ENCODE data around the gene ST14.

The ST14 gene

DNA sequence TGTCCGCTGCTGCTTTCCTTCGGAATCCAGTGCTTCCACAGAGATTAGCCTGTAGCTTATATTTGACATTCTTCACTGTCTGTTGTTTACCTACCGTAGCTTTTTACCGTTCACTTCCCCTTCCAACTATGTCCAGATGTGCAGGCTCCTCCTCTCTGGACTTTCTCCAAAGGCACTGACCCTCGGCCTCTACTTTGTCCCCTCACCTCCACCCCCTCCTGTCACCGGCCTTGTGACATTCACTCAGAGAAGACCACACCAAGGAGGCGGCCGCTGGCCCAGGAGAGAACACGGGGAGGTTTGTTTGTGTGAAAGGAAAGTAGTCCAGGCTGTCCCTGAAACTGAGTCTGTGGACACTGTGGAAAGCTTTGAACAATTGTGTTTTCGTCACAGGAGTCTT is 15.4 kb upstream of the ST14 start:
- intact Hi-C loops (cut with DNase I; ENCODE audit: low total_unique reads) = no loop called here
- Histone ChIP-seq H3K4me1 (peaks cover 0 to 4% (median 0%) of the 10 kb centered on the region in 4 donors), H3K36me3 (peaks cover 56 to 79% (median 62%) of the 10 kb centered on the region in 3 donors), H3K9me3 (no peaks in the 10 kb centered on the region), H3K27me3 (no peaks in the 10 kb centered on the region), H3K27ac (no peak overlapping the region), H3K4me3 (no peak overlapping the region)
- TF ChIP-seq, protein P1, sequence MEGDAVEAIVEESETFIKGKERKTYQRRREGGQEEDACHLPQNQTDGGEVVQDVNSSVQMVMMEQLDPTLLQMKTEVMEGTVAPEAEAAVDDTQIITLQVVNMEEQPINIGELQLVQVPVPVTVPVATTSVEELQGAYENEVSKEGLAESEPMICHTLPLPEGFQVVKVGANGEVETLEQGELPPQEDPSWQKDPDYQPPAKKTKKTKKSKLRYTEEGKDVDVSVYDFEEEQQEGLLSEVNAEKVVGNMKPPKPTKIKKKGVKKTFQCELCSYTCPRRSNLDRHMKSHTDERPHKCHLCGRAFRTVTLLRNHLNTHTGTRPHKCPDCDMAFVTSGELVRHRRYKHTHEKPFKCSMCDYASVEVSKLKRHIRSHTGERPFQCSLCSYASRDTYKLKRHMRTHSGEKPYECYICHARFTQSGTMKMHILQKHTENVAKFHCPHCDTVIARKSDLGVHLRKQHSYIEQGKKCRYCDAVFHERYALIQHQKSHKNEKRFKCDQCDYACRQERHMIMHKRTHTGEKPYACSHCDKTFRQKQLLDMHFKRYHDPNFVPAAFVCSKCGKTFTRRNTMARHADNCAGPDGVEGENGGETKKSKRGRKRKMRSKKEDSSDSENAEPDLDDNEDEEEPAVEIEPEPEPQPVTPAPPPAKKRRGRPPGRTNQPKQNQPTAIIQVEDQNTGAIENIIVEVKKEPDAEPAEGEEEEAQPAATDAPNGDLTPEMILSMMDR (IDR thresholded peaks at IDR 0.05) = no peak
- DNase-seq = no peak

DNA sequence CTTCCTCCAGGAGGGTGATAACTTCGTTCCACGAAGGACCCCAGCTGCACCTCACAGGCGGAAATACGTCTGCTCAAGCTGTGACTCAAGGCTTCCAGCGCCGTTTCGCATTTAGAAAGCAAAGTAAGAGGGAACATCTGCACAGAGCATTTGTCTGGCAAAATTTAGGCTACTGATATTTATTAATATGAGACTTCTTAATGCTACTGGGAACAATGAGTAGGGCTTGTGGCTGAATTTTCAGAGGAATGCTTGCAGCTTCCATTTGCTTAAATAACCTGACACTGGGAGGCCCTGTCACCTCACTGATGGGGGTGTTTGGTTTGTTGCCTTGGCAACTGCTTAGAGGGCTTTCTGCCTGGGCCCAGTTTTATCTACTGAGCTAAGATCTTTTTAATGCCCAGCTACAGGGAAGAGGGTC is 14.7 kb upstream of the ST14 start:
- DNase-seq = peak in 1 of 2 donors; percentile 9
- intact Hi-C loops (cut with DNase I; ENCODE audit: low total_unique reads) = no loop called here
- peaks cover 51 to 72% (median 59%) of the 10 kb centered on the region in 3 donors for H3K36me3 ChIP-seq
- TF ChIP-seq, protein P1 (IDR thresholded peaks at IDR 0.05) = no peak
- no peak overlapping the region for H3K27ac ChIP-seq
- no peaks in the 10 kb centered on the region for H3K9me3 ChIP-seq
- no peaks in the 10 kb centered on the region for H3K27me3 ChIP-seq
- no peak overlapping the region for H3K4me3 ChIP-seq
- H3K4me1 ChIP-seq = peaks cover 0 to 4% (median 0%) of the 10 kb centered on the region in 4 donors

DNA sequence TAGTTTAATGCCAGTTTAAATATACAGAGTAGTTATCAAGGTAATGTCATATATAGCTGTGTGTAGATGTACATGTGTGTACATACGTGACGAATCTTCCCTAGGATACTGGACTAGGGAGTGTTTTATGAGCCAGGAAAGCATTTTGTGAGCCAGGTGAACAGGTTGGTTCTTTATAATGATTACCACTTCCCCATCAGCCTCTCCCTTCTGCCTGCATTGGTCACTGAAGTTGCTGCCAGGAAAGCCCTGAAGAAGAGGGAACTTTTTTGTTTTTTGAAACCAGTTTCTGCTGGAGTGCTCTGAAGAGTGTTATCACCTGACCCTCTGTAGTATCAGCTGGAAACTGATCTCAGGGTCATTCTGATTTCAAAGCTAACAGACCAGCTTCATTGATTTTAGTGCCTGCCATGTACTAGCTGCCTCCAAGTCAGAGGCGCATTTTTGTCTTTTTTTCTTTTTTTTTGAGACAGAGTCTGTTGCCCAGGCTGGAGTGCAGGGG is 14.2 kb upstream of the ST14 start:
- no peak overlapping the region for H3K27ac ChIP-seq
- intact Hi-C loops (cut with DNase I; ENCODE audit: low total_unique reads) = no loop called here
- TF ChIP-seq, protein P1 (IDR thresholded peaks at IDR 0.05) = no peak
- DNase-seq = peak in 1 of 2 donors; percentile 9
- peaks cover 46 to 67% (median 54%) of the 10 kb centered on the region in 3 donors for H3K36me3 ChIP-seq
- peaks cover 0 to 4% (median 0%) of the 10 kb centered on the region in 4 donors for H3K4me1 ChIP-seq
- H3K4me3 ChIP-seq = no peak overlapping the region
- H3K27me3 ChIP-seq = no peaks in the 10 kb centered on the region
- H3K9me3 ChIP-seq = no peaks in the 10 kb centered on the region

DNA sequence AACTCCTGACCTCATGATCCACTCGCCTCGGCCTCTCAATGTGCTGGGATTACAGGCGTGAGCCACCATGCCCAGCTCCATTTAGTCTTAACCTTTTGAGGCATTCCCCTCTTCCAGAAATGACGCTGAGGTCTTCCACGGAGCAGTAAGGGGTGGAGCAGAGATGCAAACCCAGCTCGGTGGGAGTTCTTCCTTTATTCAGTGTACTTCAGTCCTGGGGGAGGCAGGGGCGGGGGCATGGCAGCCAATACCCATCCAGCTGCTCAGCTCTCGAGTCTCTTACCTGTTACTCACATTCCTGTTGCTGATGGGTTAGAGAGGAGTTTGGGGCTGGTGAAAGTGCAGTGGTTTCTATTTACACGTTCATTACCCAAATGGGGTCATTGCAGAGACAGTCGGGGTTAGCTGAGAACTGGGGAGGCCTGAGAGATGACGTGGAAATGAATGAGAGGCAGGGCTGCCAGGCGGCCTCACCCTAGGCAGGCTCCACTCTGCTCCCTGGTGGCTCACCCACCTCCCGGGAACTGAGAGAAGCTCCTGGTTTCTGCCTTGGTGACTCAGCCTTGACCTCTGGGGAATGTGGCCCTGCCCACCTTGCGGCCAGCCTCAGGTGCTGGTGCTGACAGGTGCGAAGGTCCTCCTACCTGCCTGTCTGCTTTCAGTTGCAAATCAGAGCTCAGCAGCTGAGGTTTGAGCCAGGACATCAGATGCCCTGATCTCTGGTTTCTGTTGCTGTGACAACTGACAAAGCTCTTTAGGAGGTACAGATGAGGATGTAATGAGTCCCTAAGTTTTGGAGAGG is 13.4 kb upstream of the ST14 start:
- TF ChIP-seq, protein P1 (IDR thresholded peaks at IDR 0.05) = no peak

DNA sequence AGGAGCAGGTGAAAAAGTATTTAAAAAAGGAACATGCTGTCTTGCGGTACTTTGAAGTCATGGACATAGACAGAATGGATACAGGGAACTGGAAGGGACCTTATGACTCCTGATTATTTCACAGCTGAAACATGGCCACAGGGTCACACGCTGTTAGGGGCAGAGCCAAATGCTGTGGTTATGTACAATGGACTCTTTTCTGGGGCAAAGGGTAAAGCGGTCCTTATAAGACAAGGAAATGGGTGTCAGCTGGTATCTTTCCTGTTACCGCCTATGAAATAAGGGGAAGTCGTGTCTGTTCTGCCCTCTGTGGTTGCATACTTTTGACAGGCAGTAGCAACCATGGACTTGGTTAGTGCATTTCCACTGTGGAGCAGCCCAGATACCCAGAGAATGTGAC is 12.8 kb upstream of the ST14 start:
- no peaks in the 10 kb centered on the region for H3K9me3 ChIP-seq
- H3K36me3 ChIP-seq = peaks cover 35 to 52% (median 41%) of the 10 kb centered on the region in 3 donors
- intact Hi-C loops (cut with DNase I; ENCODE audit: low total_unique reads) = no loop called here
- peak; percentile 60 to 61 for DNase-seq
- peaks cover 0 to 4% (median 0%) of the 10 kb centered on the region in 4 donors for H3K4me1 ChIP-seq
- TF ChIP-seq, protein P1 (IDR thresholded peaks at IDR 0.05) = no peak
- H3K27ac ChIP-seq = no peak overlapping the region
- H3K4me3 ChIP-seq = no peak overlapping the region
- H3K27me3 ChIP-seq = no peaks in the 10 kb centered on the region

More for the DNA sequence above, 13.4 kb upstream of the ST14 start:
- Histone ChIP-seq H3K9me3 (no peaks in the 10 kb centered on the region), H3K27ac (no peak overlapping the region), H3K36me3 (peaks cover 41 to 59% (median 47%) of the 10 kb centered on the region in 3 donors), H3K27me3 (no peaks in the 10 kb centered on the region), H3K4me3 (no peak overlapping the region), H3K4me1 (peaks cover 0 to 4% (median 0%) of the 10 kb centered on the region in 4 donors)
- intact Hi-C loops (cut with DNase I; ENCODE audit: low total_unique reads) = no loop called here
- DNase-seq = peak in 1 of 2 donors; percentile 63
